ENCODE measurements around the gene SFT2D3. TPM values are rescaled to one million over a fixed set of nuclear protein-coding genes. Genes with fewer than 3 reads are reported as not detected.

Gene SFT2D3
- total and polyA plus RNA-seq, 2 of the 8 experiments (the other 6 are each of a cell fraction or from before 2014, with no cell fraction given), result 7.3 to 10.3 TPM

GRCh38 chr2:127712999-127713398, 11.7 kb downstream of the SFT2D3 start:
- Histone ChIP-seq H2BK120ac (replicated peaks; ENCODE audit: low read depth, low read length) (no peak overlapping the region), H3K56ac (replicated peaks; ENCODE audit: insufficient read length, low read depth, low read length) (no peak overlapping the region), H3K9me3 (ENCODE audit: insufficient read depth in 2 of 2, low read depth in 1 of 2, low read length in 1 of 2) (no peaks in the 10 kb centered on the region), H3K9ac (replicated peaks in 1 of 4; ENCODE audit: extremely low read depth in 1 of 4, low read depth in 3 of 4, low read length in 3 of 4) (no peak overlapping the region), H3K14ac (ENCODE audit: insufficient read length) (no peak overlapping the region), H4K20me1 (replicated peaks in 1 of 2; ENCODE audit: control insufficient read depth in 1 of 2, insufficient read depth in 2 of 2, low read length in 2 of 2) (peaks cover 2 to 4% of the 10 kb centered on the region in 2 experiments), H3K36me3 (ENCODE audit: control insufficient read depth in 2 of 4, insufficient read depth in 4 of 4, low read length in 3 of 4) (peaks cover 20 to 54% (median 35%) of the 10 kb centered on the region in 4 experiments), H3K23ac (ENCODE audit: insufficient read length) (no peak overlapping the region), H3K79me2 (ENCODE audit: control insufficient read depth in 1 of 2, insufficient read depth in 2 of 2, low read length in 2 of 2) (no peaks in the 10 kb centered on the region), H3K4ac (replicated peaks; ENCODE audit: insufficient read length, low read depth, low read length) (no peak overlapping the region), H3K27me3 (replicated peaks in 1 of 4; ENCODE audit: control insufficient read depth in 3 of 4, extremely low read depth in 1 of 4, insufficient read depth in 3 of 4, low read length in 3 of 4) (no peaks in the 10 kb centered on the region), H4K91ac (replicated peaks; ENCODE audit: insufficient read length, low read length) (no peak overlapping the region), H3K4me2 (ENCODE audit: insufficient read depth in 1 of 2, low read depth in 2 of 2, low read length in 2 of 2) (no peak overlapping the region), H3K4me3 (ENCODE audit: extremely low read depth in 1 of 4, insufficient read depth in 2 of 4, low read depth in 3 of 4, low read length in 4 of 4) (no peak overlapping the region), H2BK20ac (ENCODE audit: low read length) (no peak overlapping the region), H3K27ac (ENCODE audit: low read depth, low read length) (no peak overlapping the region), H4K5ac (ENCODE audit: insufficient read length, low read depth, low read length) (no peak overlapping the region), H4K8ac (ENCODE audit: extremely low read depth, insufficient read depth, low read length) (no peak overlapping the region), H2AFZ (ENCODE audit: low read length) (no peak overlapping the region), H3K79me1 (ENCODE audit: low read depth, low read length) (no peaks in the 10 kb centered on the region), H2BK15ac (ENCODE audit: low read length) (no peak overlapping the region), H3K4me1 (replicated peaks in 1 of 4; ENCODE audit: control insufficient read depth in 3 of 4, insufficient read depth in 4 of 4, low read length in 3 of 4) (no peaks in the 10 kb centered on the region; a peak in 1 of 7 replicates), H3K18ac (ENCODE audit: extremely low read depth, low read length) (no peak overlapping the region), H2AK5ac (ENCODE audit: low read depth, low read length) (no peak overlapping the region), H2BK12ac (ENCODE audit: low read depth, low read length) (no peak overlapping the region), H2BK5ac (ENCODE audit: low read depth, low read length) (no peak overlapping the region), H3K23me2 (ENCODE audit: low read depth, low read length) (no peaks in the 10 kb centered on the region)
- POLR2A ChIA-PET (ENCODE audit: partially characterized antibody), result no interaction called here
- CTCF ChIA-PET (ENCODE audit: partially characterized antibody), result interaction anchor here (1.9 kb wide), 1 partner anchor 121 kb away, joined by 9 read pairs; no protein-coding TSS in a partner anchor
- TF ChIP-seq TCF12 (IDR thresholded peaks at IDR 0.05; ENCODE audit: low read depth, low read length) (no peak), POU5F1 (IDR thresholded peaks at IDR 0.05; ENCODE audit: low read depth, low read length) (no peak), CTBP2 (IDR thresholded peaks at IDR 0.05; ENCODE audit: borderline replicate concordance, insufficient read depth, insufficient read length, low read length) (no peak), SIN3A (conservative IDR thresholded peaks at IDR 0.05 in 1 of 2, IDR thresholded peaks at IDR 0.05 in 1 of 2; ENCODE audit: low read depth in 1 of 2, low read length in 2 of 2) (no peak), PHF8 (conservative IDR thresholded peaks at IDR 0.05; ENCODE audit: low read depth, low read length) (no peak), YY1 (IDR thresholded peaks at IDR 0.05; ENCODE audit: low read depth, low read length) (no peak), ASH2L (IDR thresholded peaks at IDR 0.05; ENCODE audit: low read length) (no peak)
- TF ChIP-seq, protein P1, sequence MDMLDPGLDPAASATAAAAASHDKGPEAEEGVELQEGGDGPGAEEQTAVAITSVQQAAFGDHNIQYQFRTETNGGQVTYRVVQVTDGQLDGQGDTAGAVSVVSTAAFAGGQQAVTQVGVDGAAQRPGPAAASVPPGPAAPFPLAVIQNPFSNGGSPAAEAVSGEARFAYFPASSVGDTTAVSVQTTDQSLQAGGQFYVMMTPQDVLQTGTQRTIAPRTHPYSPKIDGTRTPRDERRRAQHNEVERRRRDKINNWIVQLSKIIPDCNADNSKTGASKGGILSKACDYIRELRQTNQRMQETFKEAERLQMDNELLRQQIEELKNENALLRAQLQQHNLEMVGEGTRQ (IDR thresholded peaks at IDR 0.05; ENCODE audit: low read length), result no peak
- DNase-seq (ENCODE audit: low read depth in 1 of 2, low spot score in 2 of 2) (no peak), FAIRE-seq (no peak)
- 92% methylated on average over 2 of the region's 2 CpGs; no CpG with 5 or more reads in 1 of the 2 experiments for WGBS, 2 experiments (ENCODE audit: extremely low coverage in 1 of 2, insufficient coverage in 1 of 2, insufficient read length in 1 of 2, insufficient replicate concordance in 2 of 2, low coverage in 1 of 2, low lambda C conversion rate in 2 of 2, missing lambda C conversion rate in 1 of 2)

Measured in H1 (cell line).